Measurements from ENCODE around the gene NT5C3A. TPM values are rescaled to one million over a fixed set of nuclear protein-coding genes. Genes with fewer than 3 reads are reported as not detected.
A peak's percentile ranks its signal among the peaks of the same experiment; 100 is the strongest.

The NT5C3A gene
- total RNA-seq, 3 donors from 2014 or later = 62.1 to 107 (median 93.8) TPM

DNA sequence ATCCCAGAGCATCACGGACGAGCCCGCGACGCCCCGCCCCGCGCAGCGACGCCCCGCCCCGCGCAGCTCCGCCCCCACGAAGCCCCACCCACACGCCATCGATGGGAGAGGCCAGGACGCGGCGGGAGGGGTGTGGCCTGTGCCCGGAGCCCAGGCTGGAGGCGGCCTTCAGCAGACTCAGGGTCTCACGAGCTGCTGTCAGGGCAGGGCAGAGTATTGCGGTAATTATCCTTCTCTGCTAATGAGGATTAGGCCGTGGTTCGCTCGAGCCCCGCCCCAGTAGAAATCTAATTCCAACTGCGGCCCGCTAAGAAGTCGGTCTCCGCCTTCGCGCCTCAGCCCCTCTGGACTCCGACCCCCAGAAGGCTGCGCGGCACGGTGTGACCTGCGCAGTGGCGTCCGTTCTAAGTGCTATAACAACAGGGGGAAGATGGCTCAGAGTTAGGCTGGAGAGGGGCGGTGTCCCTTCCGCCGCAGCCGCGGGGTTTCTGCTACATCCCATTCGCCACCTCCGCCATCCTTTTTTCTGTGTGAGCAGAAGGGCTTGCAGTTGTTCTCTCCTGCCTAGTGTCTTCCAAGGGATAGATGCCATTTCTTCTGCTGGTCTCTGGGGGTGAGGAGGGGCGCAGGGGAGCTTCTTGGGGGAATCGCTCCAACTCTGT, 337 bp upstream of the NT5C3A start:
- TF ChIP-seq, protein P1, sequence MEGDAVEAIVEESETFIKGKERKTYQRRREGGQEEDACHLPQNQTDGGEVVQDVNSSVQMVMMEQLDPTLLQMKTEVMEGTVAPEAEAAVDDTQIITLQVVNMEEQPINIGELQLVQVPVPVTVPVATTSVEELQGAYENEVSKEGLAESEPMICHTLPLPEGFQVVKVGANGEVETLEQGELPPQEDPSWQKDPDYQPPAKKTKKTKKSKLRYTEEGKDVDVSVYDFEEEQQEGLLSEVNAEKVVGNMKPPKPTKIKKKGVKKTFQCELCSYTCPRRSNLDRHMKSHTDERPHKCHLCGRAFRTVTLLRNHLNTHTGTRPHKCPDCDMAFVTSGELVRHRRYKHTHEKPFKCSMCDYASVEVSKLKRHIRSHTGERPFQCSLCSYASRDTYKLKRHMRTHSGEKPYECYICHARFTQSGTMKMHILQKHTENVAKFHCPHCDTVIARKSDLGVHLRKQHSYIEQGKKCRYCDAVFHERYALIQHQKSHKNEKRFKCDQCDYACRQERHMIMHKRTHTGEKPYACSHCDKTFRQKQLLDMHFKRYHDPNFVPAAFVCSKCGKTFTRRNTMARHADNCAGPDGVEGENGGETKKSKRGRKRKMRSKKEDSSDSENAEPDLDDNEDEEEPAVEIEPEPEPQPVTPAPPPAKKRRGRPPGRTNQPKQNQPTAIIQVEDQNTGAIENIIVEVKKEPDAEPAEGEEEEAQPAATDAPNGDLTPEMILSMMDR (IDR thresholded peaks at IDR 0.05) = no peak
- Histone ChIP-seq H3K4me1 (ENCODE audit: low read depth) (peaks cover 15% of the 10 kb centered on the region), H3K36me3 (ENCODE audit: low read depth) (no peaks in the 10 kb centered on the region), H3K4me3 (peak overlapping the region; percentile 92), H3K9me3 (peaks cover 4% of the 10 kb centered on the region)
- ATAC-seq = peak; percentile 99
- peak; percentile 94 to 96 (median 96) for DNase-seq
- intact Hi-C loops (cut with DNase I, micrococcal nuclease) = no loop called here

DNA sequence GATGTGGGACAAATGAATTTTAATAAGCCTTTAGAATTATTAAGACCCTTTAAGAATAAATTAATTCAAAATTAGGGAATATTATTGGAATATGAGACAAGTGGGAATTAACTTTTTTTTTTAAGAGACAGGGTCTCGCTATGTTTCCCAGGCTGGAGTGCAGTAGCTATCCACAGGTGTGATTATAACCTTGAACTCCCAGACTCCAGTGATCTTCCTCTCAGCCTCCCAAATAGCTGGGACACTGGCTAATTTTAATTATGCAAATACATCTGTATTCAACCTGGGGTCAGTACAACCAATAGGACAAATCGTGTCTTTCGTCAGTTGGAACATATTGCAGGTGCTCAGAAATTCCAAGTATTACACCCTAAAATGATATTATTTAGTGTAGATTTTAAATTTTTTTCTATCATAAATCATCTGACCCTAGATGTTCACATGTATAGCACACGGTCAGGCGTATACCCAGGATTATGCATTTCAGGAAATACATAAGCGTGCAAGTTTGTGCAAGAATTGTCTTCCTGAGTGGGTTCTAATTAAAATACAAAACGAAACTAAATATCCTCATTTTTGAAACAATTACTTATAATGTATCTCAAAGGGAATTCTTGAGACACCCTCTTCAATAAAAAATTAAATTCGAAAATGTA, 1.2 kb downstream of the NT5C3A start:
- H3K36me3 ChIP-seq (ENCODE audit: low read depth) = no peaks in the 10 kb centered on the region
- DNase-seq (no peak), ATAC-seq (no peak)
- H3K4me3 ChIP-seq = peak overlapping the region; percentile 92
- peaks cover 4% of the 10 kb centered on the region for H3K9me3 ChIP-seq
- TF ChIP-seq, protein P1 (IDR thresholded peaks at IDR 0.05) = no peak
- intact Hi-C loops (cut with DNase I, micrococcal nuclease) = no loop called here
- H3K4me1 ChIP-seq (ENCODE audit: low read depth) = peaks cover 15% of the 10 kb centered on the region

DNA sequence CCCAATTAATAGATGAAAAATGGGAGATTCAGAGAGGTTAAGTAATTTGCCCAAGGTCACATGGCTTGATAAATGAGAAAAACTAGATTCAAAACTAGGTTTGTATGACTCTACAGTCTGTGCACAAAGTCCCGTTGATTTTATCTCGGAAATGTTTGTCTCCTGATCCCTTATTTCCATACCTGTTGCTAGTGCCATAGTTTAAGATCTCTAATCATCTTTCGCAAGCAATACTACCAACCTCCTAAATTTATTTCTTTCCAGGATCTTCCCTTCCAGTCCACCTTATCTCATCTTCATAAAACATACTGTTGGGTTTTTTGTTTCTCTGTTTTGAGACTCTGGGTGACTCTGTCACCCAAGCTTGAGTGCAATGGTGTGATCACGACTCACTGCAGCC, 2.9 kb downstream of the NT5C3A start:
- TF ChIP-seq, protein P1 (IDR thresholded peaks at IDR 0.05) = no peak
- peaks cover 15% of the 10 kb centered on the region for H3K4me1 ChIP-seq (ENCODE audit: low read depth)

DNA sequence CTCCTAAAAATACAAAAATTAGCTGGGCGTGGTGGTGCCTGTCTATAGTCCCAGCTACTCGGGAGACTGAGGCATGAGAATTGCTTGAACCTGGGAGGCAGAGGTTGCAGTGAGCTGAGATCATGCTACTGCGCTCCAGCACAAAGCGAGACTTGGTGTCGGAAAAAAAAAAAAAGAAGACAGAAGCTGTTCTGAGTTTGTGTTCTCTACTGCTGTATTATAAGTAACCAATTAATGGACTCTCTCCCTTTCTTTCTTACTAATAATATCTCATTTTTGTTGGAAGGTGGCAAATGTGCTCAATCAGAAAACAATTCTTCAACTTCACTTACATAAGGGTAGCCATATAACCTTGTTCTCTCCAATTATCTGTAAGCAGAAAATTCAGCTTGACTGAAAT, 7.4 kb downstream of the NT5C3A start:
- ATAC-seq = no peak
- intact Hi-C loops (cut with DNase I, micrococcal nuclease) = no loop called here

More for the DNA sequence above, 2.9 kb downstream of the NT5C3A start:
- ATAC-seq (no peak), DNase-seq (no peak)
- intact Hi-C loops (cut with DNase I, micrococcal nuclease) = no loop called here
- no peaks in the 10 kb centered on the region for H3K36me3 ChIP-seq (ENCODE audit: low read depth)
- H3K9me3 ChIP-seq = no peaks in the 10 kb centered on the region
- H3K4me3 ChIP-seq = no peak overlapping the region

GRCh38 chr7:33054261-33054964, 8.2 kb downstream of the NT5C3A start:
- intact Hi-C loops (cut with DNase I, micrococcal nuclease) = no loop called here
- H3K9me3 ChIP-seq = no peaks in the 10 kb centered on the region
- H3K36me3 ChIP-seq (ENCODE audit: low read depth) = no peaks in the 10 kb centered on the region
- TF ChIP-seq, protein P1 (IDR thresholded peaks at IDR 0.05) = no peak
- no peak overlapping the region for H3K4me3 ChIP-seq
- ATAC-seq (peak; percentile 58), DNase-seq (no peak)
- peaks cover 18% of the 10 kb centered on the region for H3K4me1 ChIP-seq (ENCODE audit: low read depth)

More for the DNA sequence above, 7.4 kb downstream of the NT5C3A start:
- H3K4me1 ChIP-seq (ENCODE audit: low read depth) = peaks cover 16% of the 10 kb centered on the region
- no peak overlapping the region for H3K4me3 ChIP-seq
- no peaks in the 10 kb centered on the region for H3K36me3 ChIP-seq (ENCODE audit: low read depth)
- H3K9me3 ChIP-seq = no peaks in the 10 kb centered on the region
- TF ChIP-seq, protein P1 (IDR thresholded peaks at IDR 0.05) = no peak
- DNase-seq = no peak
